ENCODE results near the gene GABPA. TPM values are rescaled to one million over a fixed set of nuclear protein-coding genes. Genes with fewer than 3 reads are reported as not detected.

GABPA gene
- total RNA-seq, 2 experiments from 2014 or later = 25.6 to 27.7 TPM

GRCh38 chr21:25717491-25718147 lies 17.2 kb upstream of the GABPA start:
- Mint-ChIP-seq H3K4me1 (peaks cover 1% of the 10 kb centered on the region), H3K4me3 (no peak overlapping the region), H3K9me3 (no peaks in the 10 kb centered on the region), H3K27me3 (no peaks in the 10 kb centered on the region), H3K36me3 (ENCODE audit: low read depth) (peaks cover 18% of the 10 kb centered on the region), H3K27ac (no peak overlapping the region)
- CTCF ChIA-PET = interaction anchor here (1.2 kb wide), 1 partner anchor 10 kb away, joined by 3 read pairs; no protein-coding TSS in a partner anchor
- POLR2A ChIA-PET = interaction anchor here (1.1 kb wide), 1 partner anchor 17 kb away, joined by 4 read pairs; the partner anchor contains the start of genes ATP5PF and GABPA
- DNase-seq = no peak

DNA sequence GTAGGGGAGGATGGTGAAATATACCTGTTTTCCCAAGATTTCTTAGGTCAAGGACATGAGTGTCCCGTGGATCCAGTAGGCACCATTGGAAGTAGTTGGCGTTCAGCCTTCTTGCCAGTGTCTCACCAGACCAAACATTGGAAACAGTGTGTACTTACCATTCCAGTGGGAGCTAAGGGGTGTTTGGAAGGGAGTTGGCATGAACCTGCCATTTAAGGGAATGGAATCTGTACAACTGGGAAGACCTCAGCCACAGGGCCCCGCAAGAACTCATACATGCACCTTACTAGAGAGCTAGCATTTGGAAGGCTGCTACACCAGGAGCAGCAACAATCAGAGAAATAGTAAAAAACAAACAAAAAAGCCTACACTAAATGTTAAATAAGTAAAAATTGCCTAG lies 12.8 kb upstream of the GABPA start:
- Mint-ChIP-seq H3K36me3 (ENCODE audit: low read depth) (peaks cover 44% of the 10 kb centered on the region), H3K9me3 (no peaks in the 10 kb centered on the region), H3K27me3 (no peaks in the 10 kb centered on the region), H3K27ac (no peak overlapping the region), H3K4me1 (no peaks in the 10 kb centered on the region), H3K4me3 (no peak overlapping the region)
- no peak for DNase-seq
- ChIA-PET CTCF (interaction anchor here (1.3 kb wide), 1 partner anchor 14 kb away, joined by 4 read pairs; no protein-coding TSS in a partner anchor), POLR2A (interaction anchor here (2.2 kb wide), 1 partner anchor 13 kb away, joined by 8 read pairs; the partner anchor contains the start of genes ATP5PF and GABPA)

DNA sequence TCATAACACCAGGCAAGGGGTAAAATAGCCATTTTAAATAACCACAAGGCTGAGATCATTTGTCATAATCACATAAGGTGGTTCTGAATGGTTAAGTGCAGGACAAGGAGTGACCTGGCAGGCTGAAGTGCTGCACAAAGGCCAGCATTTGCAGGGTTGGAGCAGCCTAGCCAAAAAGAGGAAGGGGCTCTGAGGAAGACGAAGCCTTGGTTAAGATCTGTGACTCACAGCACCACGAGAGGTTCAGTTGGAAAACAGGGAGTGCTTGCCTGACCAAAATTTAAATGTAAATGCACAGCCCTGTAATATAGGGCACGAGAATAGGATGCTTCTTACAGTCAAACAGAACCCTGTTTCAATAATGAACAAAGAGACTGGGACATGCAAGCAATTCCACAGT lies 12.1 kb upstream of the GABPA start:
- no peaks in the 10 kb centered on the region for H3K9me3 Mint-ChIP-seq
- H3K27me3 Mint-ChIP-seq = no peaks in the 10 kb centered on the region
- H3K4me1 Mint-ChIP-seq = no peaks in the 10 kb centered on the region
- no peak for DNase-seq
- CTCF ChIA-PET = interaction anchor here (1.3 kb wide), 1 partner anchor 14 kb away, joined by 4 read pairs; no protein-coding TSS in a partner anchor
- peaks cover 46% of the 10 kb centered on the region for H3K36me3 Mint-ChIP-seq (ENCODE audit: low read depth)
- POLR2A ChIA-PET = interaction anchor here (2.2 kb wide), 1 partner anchor 12 kb away, joined by 8 read pairs; the partner anchor contains the start of genes ATP5PF and GABPA
- no peak overlapping the region for H3K4me3 Mint-ChIP-seq
- no peak overlapping the region for H3K27ac Mint-ChIP-seq

GRCh38 chr21:25732091-25732760 lies 2.5 kb upstream of the GABPA start:
- no peak overlapping the region for H3K27ac Mint-ChIP-seq
- H3K36me3 Mint-ChIP-seq (ENCODE audit: low read depth) = peaks cover 34% of the 10 kb centered on the region
- ChIA-PET POLR2A (interaction anchor here (3.6 kb wide), 1 partner anchor 125 kb away, joined by 44 read pairs; the partner anchor contains the start of gene MRPL39), CTCF (interaction anchor here (2.8 kb wide), 1 partner anchor 69 kb away, joined by 11 read pairs; no protein-coding TSS in a partner anchor)
- H3K4me1 Mint-ChIP-seq = peaks cover 34% of the 10 kb centered on the region
- no peak for DNase-seq
- no peaks in the 10 kb centered on the region for H3K27me3 Mint-ChIP-seq
- H3K4me3 Mint-ChIP-seq = no peak overlapping the region
- no peaks in the 10 kb centered on the region for H3K9me3 Mint-ChIP-seq

GRCh38 chr21:25733859-25734653 lies 716 bp upstream of the GABPA start:
- DNase-seq = peak; percentile 26
- peaks cover 20% of the 10 kb centered on the region for H3K36me3 Mint-ChIP-seq (ENCODE audit: low read depth)
- peak overlapping the region; percentile 98 for H3K4me3 Mint-ChIP-seq
- H3K27me3 Mint-ChIP-seq = no peaks in the 10 kb centered on the region
- H3K27ac Mint-ChIP-seq = peak overlapping the region; percentile 100
- ChIA-PET CTCF (interaction anchor here (2.3 to 2.8 kb wide), 2 partner anchors 67 to 126 kb away, joined by 11 to 12 read pairs; no protein-coding TSS in a partner anchor), POLR2A (interaction anchor here (0.7 to 3.6 kb wide), 14 partner anchors 9 to 172 kb away, joined by 3 to 44 read pairs (median 4); partner anchors contain the start of genes JAM2 and MRPL39)
- H3K4me1 Mint-ChIP-seq = peaks cover 48% of the 10 kb centered on the region
- no peaks in the 10 kb centered on the region for H3K9me3 Mint-ChIP-seq

GRCh38 chr21:25734654-25734903 lies 193 bp upstream of the GABPA start:
- H3K27me3 Mint-ChIP-seq = no peaks in the 10 kb centered on the region
- peaks cover 48% of the 10 kb centered on the region for H3K4me1 Mint-ChIP-seq
- ChIA-PET POLR2A (interaction anchor here (0.7 to 3.6 kb wide), 14 partner anchors 11 to 226 kb away, joined by 3 to 44 read pairs (median 4); partner anchors contain the start of genes JAM2 and MRPL39), CTCF (interaction anchor here (0.7 to 2.8 kb wide), 4 partner anchors 67 to 173 kb away, joined by 3 to 12 read pairs (median 8); no protein-coding TSS in a partner anchor)
- H3K27ac Mint-ChIP-seq = peak overlapping the region; percentile 100
- H3K4me3 Mint-ChIP-seq = peak overlapping the region; percentile 98
- peaks cover 18% of the 10 kb centered on the region for H3K36me3 Mint-ChIP-seq (ENCODE audit: low read depth)
- no peak for DNase-seq
- H3K9me3 Mint-ChIP-seq = no peaks in the 10 kb centered on the region

DNA sequence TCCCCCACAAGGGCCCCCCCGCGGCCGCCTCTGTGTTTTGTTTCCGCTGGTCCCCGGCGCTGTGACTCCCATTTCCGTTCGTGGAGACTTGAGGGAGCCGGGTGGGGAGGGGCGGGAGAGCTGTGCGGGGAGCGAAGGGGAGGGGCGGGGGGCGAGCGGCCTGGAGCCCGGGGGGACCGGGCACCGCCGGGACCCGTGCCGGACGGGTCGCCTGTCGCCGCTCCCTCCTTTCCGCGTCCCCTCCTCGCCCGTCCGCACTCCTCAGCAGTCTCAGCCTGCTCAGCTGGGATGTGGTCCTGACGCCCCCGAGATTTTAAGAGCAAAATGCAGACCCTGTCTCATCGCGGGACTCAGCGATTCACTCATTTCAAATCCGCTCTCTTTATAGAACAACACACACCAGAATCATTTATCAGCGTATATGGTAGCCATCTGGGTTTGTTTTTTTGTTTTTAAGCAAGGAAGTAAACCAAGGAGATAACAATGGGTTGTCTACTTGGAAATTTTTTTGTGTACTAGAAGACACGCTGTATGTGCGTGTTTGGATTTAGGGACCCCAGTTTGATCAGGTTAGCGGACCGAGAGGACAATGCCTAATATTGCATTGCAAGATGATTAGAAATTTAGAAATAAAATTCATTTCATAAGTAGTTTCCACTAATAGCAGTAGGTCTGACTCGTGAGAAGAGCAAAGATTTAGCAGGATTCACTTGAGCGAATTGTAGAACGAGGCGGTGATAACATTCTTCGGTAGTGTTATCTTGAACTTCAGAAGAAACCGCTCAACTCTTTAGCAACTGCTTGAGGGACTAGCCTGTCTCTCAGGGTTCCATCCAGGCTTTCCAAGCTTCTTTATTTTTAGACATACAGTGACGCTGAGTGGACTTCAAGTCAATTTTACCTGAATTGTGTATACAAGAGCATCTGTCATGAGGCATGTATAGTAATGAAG lies 1.1 kb downstream of the GABPA start:
- DNase-seq = peak; percentile 79
- Mint-ChIP-seq H3K4me1 (peaks cover 48% of the 10 kb centered on the region), H3K4me3 (peak overlapping the region; percentile 98), H3K27me3 (no peaks in the 10 kb centered on the region), H3K36me3 (ENCODE audit: low read depth) (peaks cover 13% of the 10 kb centered on the region), H3K9me3 (no peaks in the 10 kb centered on the region), H3K27ac (peak overlapping the region; percentile 100)
- POLR2A ChIA-PET = interaction anchor here (0.7 to 3.6 kb wide), 8 partner anchors 9 to 162 kb away, joined by 3 to 44 read pairs (median 6); partner anchors contain the start of gene MRPL39
- CTCF ChIA-PET = interaction anchor here (0.5 to 2.3 kb wide), 4 partner anchors 65 to 174 kb away, joined by 3 to 12 read pairs (median 3); no protein-coding TSS in a partner anchor

DNA sequence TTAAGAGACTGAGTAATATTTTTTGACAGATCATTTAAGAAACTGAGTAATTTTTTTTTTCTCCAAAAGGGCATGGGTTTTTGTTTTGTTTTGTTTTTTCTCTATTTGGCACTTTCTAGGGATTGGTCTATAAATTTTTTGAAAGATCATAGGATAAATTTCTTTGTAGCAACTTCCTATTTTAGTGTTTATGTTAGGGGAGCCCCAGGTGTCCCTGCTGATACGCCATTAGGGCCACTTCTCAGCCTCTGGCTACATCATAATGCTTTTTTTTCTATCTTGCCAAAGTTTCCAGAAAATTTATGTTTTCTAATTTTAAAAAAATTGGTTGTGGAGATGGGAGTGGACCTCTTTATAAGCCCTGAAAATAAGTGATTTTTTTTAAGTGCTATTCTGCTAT lies 2.6 kb downstream of the GABPA start:
- Mint-ChIP-seq H3K27me3 (no peaks in the 10 kb centered on the region), H3K27ac (no peak overlapping the region), H3K4me1 (peaks cover 42% of the 10 kb centered on the region), H3K36me3 (ENCODE audit: low read depth) (peaks cover 15% of the 10 kb centered on the region), H3K9me3 (no peaks in the 10 kb centered on the region), H3K4me3 (no peak overlapping the region)
- ChIA-PET CTCF (no interaction called here), POLR2A (no interaction called here)
- DNase-seq = no peak

DNA sequence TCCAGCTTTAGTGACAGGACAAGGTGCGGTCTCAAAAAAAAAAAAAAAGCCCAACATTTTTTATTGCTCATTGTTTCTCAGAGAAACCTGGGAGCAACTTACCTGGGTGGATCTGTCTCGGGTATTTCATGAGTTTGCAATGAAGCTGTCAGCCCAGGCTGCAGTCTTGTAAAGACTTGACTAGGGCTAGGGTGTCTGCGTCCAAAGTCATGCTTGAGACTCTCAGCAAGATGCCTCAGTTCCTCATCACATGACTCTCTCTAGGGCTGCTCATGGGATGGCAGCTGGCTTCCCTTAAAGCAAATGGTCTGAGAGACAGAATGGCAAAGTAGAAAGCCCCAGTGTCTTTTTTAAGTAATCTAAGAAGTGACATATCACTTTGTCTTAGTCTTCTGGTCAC lies 8.1 kb downstream of the GABPA start:
- H3K36me3 Mint-ChIP-seq (ENCODE audit: low read depth) = peaks cover 17% of the 10 kb centered on the region
- CTCF ChIA-PET = interaction anchor here (1.0 kb wide), 1 partner anchor 135 kb away, joined by 3 read pairs; no protein-coding TSS in a partner anchor

DNA sequence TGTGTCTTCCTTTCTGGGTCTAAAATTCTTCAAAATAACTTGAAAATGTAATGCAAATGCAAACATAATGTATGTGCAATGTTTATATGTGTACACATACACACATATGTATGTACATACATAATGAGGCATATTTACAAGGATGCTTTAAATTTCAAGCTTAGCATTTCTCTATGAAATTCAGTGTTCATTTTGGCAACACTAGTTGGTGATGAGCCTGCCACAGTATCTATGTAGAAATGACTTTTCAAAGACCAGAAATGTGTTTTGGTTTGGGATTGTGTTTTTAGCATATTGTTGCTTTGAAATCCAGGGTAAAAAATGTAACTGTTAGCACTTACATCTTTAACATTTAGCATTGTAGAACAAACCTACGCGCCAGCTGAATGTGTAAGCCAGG lies 10.1 kb downstream of the GABPA start:
- no peaks in the 10 kb centered on the region for H3K9me3 Mint-ChIP-seq
- no peaks in the 10 kb centered on the region for H3K27me3 Mint-ChIP-seq
- H3K36me3 Mint-ChIP-seq (ENCODE audit: low read depth) = peaks cover 20% of the 10 kb centered on the region
- no peak overlapping the region for H3K4me3 Mint-ChIP-seq
- H3K27ac Mint-ChIP-seq = no peak overlapping the region
- CTCF ChIA-PET = interaction anchor here (1.6 kb wide), 1 partner anchor 117 kb away, joined by 3 read pairs; no protein-coding TSS in a partner anchor
- POLR2A ChIA-PET = interaction anchor here (1.2 kb wide), 1 partner anchor 10 kb away, joined by 5 read pairs; the partner anchor contains the start of genes ATP5PF and GABPA
- peaks cover 6% of the 10 kb centered on the region for H3K4me1 Mint-ChIP-seq
- DNase-seq = no peak

More for the DNA sequence above, 8.1 kb downstream of the GABPA start:
- H3K9me3 Mint-ChIP-seq = no peaks in the 10 kb centered on the region
- POLR2A ChIA-PET = no interaction called here
- no peak overlapping the region for H3K27ac Mint-ChIP-seq
- H3K27me3 Mint-ChIP-seq = no peaks in the 10 kb centered on the region
- no peak for DNase-seq
- peaks cover 10% of the 10 kb centered on the region for H3K4me1 Mint-ChIP-seq
- H3K4me3 Mint-ChIP-seq = no peak overlapping the region

GRCh38 chr21:25750085-25750484 lies 15.3 kb downstream of the GABPA start:
- no peak for DNase-seq
- Mint-ChIP-seq H3K36me3 (ENCODE audit: low read depth) (peaks cover 27% of the 10 kb centered on the region), H3K27me3 (no peaks in the 10 kb centered on the region), H3K9me3 (no peaks in the 10 kb centered on the region), H3K4me3 (no peak overlapping the region), H3K27ac (peak overlapping the region; percentile 25), H3K4me1 (peaks cover 11% of the 10 kb centered on the region)
- POLR2A ChIA-PET = interaction anchor here (0.6 to 4.2 kb wide), 3 partner anchors 9 to 307 kb away, joined by 3 to 19 read pairs (median 3); partner anchors contain the start of genes ATP5PF and GABPA
- CTCF ChIA-PET = interaction anchor here (0.8 kb wide), 1 partner anchor 49 kb away, joined by 3 read pairs; no protein-coding TSS in a partner anchor
